GM13976 (cell line): ENCODE results near the gene GATD1.

Source experiments
- DNase-seq: peaks from one replicate; pipeline ENCODE4 v3.0.0; 2012; ENCODE audit warnings: low spot score
- in situ Hi-C: fragments of 300-500 bp; cut with MboI; formaldehyde crosslinking; loops from one replicate; pipeline ENCODE4 v1.12.0; 2022; ENCODE audit warnings: low sequenced_read_pairs, mixed read lengths, inconsistent platforms; ENCODE audit not compliant: unreplicated experiment
- TF ChIP-seq, protein P1 (sequence below): IDR thresholded peaks from 2 replicates; pipeline ENCODE4 v1.5.1; 2012; ENCODE audit warnings: borderline replicate concordance, mild to moderate bottlenecking; ENCODE audit not compliant: insufficient read depth; ENCODE audit errors: extremely low read depth, missing control alignments, control extremely low read depth

Gene GATD1

DNA sequence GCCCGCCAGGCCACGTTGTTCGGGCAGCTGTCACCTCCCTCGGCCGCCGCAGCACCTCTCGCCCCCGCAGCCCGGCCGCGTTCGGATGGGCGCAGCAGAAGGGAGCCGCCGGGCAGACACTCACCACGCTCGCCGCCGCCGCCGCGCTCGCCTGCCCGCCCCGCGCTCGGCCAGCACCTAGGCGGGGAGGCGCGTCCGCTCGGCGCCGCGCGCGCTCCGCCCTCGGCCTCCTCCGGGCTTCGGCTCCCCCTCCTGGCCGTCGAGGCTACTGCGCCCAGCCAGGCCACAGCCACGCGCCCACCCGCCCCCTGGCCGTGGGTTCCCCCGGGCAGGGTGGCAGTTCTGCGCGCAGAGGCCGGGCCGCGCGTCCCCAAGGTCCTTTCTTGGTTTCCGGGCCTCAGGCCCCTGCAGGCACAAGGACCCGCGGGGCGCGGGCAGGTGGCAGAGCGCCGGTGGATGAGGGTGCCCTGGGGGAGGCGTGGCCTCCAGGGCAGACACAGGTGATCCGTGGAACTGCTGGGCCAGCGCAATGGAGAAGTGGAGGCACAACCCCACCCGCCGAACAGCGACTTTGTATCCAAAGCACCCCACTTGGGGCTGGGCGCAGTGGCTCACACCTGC is 20.9 kb upstream of the GATD1 start, which contains the start of gene SLC25A22:
Gene SLC25A22 (minus strand): TSS at position 189 of the 621 bp plus-strand sequence. CDS start 3,275 bp downstream, outside the sequence.
- TF ChIP-seq, protein P1, sequence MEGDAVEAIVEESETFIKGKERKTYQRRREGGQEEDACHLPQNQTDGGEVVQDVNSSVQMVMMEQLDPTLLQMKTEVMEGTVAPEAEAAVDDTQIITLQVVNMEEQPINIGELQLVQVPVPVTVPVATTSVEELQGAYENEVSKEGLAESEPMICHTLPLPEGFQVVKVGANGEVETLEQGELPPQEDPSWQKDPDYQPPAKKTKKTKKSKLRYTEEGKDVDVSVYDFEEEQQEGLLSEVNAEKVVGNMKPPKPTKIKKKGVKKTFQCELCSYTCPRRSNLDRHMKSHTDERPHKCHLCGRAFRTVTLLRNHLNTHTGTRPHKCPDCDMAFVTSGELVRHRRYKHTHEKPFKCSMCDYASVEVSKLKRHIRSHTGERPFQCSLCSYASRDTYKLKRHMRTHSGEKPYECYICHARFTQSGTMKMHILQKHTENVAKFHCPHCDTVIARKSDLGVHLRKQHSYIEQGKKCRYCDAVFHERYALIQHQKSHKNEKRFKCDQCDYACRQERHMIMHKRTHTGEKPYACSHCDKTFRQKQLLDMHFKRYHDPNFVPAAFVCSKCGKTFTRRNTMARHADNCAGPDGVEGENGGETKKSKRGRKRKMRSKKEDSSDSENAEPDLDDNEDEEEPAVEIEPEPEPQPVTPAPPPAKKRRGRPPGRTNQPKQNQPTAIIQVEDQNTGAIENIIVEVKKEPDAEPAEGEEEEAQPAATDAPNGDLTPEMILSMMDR = peak; percentile 92
- peak; percentile 94 for DNase-seq
- in situ Hi-C loops = no loop called here

DNA sequence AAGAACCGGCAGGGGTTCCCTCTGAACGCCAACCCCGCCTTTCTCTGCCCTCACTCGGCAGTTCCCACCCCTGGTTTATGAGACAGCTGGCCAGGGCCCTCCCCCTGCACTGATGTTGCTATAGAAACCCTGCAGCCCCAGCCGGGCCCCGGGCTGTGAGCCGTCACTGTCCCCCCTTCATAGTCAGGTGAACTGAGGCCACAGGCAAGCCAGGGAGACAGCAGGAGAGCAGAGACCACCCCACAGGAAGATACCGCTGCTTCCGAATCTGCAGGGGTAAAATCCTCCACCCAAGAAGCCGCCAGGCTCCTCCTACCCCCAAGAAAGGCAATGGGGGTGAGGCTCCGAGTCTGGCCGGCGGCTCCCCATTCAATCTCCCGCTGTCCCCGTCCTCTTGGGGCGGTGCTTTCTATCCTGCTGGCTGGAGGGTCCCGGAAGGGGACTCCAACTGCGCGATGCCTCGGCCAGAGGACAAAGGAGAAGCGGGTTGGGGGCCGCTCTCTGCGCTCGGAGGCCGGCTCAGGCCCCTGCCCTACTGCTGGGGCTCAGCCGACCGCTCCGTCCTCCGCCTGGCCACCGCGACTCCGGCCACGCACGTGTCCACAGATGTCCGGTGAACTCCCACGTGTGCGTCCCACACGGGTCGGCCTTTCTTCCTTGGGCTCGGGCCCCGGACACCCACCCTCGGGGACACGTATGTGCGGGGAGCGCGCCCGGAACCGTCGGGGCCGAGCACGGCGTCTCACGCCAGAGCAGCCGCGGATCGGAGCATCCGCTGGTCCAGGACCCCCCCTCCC is 20.2 kb upstream of the GATD1 start:
- in situ Hi-C loops = no loop called here
- TF ChIP-seq, protein P1 = no peak
- peak; percentile 89 for DNase-seq

DNA sequence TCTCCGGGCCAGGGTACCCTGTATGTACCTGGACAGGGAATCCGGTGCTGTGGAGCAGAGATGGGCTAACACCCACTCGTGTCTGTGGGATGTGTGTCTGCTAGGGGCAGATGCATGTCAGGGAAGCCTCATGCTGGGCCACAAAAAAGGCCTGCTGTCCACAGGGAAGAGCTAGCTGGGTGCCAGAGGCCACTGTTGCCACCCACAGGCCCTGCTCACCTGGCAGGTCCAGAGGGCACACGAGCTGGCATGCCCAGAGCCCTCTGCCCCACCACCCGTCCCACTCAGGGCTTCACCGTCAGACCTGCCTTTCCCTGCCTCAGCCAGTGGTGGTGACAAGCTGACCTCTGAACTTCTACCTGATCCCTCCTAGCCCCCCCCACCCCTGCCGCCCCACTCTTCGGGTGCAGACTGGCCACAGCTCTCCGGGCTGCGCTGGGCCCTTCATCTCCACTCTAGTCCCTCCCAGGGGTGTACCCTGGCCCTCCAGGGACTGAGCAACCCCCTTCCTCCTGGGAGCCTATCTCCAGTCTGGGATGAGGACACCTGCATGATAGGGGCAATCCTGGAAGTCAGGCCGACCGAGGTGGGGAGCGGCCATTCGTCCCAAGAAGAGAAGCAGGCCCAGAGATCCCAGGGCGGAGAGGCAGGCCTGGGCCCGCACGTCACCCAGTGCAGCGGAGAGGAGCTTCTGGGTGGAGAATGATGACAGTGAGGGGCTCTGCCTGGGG is 19.4 kb upstream of the GATD1 start:
- no peak for DNase-seq
- in situ Hi-C loops = no loop called here
- TF ChIP-seq, protein P1 = no peak

DNA sequence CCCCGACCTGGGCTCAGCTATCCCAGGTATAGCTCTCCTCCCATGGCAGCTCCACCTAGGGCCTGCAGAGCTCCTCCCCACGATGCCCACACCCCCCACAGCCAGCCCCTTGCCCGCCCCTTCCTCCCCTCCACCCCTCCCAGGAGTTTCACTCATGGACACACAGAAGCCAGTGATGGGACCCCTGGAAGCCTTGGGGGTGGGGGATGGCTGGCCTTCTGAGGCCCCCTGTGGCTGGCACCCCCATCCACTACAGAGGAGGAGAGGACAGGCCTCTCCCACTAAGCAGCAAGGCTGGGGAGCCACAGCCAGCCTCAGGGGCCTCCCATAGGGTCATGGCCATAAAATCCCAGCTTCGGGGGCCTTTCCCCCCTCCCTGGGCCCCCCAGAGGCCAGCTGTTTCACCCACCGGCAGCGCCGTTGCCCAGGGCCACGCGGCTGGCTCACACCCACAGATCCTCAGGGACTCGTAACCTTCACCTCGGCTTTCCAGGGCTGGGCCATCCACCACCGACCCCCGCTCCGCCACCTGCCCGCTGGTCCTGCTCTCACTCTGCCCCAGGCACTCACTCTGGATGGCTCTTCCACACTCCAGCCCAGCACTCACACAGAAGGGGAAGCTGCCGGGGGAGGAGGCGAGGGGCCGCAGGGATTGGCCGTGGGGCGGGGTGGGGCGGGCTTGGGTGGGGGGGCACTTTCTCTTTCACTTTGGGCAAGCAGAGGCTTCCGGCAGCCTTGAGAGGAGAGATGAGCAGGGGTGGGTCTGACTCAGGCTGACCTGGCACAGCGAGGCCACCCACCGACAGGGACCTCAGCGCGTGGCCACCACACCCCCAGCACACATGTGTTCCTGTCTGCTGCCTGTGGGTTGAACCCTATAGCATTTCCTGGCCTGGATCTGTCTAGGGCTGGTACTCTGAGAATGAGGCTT is 18.6 kb upstream of the GATD1 start:
- in situ Hi-C loops = no loop called here
- DNase-seq = peak; percentile 94

DNA sequence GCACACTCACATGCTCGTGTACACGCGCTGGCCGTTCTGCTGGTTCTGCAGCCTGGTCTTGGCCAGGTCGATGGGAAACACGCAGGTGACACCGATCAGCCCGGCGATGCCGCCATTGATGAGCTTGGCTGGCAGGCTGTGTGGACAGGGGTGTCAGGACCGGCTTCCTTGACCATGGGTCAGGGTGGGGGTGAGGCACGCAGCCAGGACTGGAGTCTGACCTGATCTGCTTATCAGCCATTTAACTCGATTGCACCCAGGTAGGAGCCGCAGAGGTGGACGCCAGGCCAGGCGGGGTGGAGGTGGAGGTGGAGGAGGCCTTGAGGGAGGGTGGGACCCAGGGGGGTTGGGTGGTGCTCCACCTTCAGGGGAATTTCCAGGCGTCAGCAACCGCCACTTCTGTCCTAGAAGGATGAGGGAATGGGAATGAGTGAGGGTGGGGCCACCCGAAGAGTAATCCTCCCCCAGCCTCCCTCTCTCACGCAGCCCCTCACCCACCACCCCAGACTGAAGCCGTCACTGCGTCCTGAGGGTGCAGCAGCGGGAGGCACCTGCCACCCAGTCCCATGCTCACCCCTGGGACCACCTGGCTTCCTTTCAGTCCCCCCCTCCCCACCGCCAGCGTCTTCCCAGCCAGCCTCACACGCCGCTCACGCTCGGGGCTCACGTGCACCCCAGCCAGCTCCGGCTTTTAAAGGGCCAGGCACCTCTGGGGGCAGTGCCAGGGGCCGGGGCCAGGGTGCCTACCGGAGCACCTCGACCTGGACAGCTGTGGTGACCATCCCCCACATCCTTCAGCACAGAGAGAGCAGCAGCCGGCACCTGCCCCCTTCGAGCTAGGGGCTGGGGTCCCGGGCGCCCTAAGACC is 17.7 kb upstream of the GATD1 start:
- no peak for DNase-seq
- in situ Hi-C loops = no loop called here
- TF ChIP-seq, protein P1 = no peak

More for the DNA sequence above, 18.6 kb upstream of the GATD1 start:
- TF ChIP-seq, protein P1 = no peak
